GM12874 (cell line): ENCODE results near the gene CPOX.

Source experiments
- TF ChIP-seq, protein P1 (sequence below): IDR thresholded peaks from 2 replicates; pipeline ENCODE4 v1.5.1; 2011; ENCODE audit warnings: low read depth, mild to moderate bottlenecking, control low read depth, low read length, moderate library complexity; ENCODE audit not compliant: insufficient read depth

CPOX gene

DNA sequence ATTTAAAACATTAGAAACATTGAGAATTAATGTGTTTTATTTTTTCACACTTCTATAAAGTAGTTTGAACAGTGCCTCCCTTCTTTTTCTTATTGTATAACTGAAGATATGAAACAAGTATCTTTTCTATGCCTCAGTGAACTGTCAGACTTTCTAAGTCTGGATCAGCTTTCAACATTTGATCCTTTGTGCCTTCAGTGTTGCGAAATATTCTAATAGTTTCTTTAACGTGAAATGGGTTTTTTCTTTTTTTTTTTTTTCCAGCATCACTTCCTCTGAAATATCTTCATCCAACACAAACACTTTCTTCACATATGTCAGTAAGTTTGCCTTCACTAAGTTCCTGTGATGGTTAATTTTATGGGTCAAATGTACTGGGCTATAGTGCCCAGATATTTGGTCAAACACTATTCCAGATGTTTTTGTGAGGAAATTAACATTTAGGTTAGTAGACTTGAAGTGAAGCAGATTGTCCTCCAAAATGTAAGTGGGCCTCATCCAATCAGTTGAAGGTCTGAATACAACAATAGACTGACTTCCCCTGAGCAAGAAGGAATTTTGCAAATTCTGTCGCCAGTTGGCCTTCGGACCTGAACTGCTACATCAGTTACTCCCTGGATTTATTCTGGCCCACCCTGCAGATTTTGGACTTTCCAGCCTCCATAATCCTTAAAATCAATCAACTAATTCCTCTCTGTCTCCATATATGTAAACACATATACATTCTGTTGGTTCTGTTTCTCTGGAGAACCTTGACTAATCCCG lies 6.4 kb upstream of the CPOX start:
- TF ChIP-seq, protein P1, sequence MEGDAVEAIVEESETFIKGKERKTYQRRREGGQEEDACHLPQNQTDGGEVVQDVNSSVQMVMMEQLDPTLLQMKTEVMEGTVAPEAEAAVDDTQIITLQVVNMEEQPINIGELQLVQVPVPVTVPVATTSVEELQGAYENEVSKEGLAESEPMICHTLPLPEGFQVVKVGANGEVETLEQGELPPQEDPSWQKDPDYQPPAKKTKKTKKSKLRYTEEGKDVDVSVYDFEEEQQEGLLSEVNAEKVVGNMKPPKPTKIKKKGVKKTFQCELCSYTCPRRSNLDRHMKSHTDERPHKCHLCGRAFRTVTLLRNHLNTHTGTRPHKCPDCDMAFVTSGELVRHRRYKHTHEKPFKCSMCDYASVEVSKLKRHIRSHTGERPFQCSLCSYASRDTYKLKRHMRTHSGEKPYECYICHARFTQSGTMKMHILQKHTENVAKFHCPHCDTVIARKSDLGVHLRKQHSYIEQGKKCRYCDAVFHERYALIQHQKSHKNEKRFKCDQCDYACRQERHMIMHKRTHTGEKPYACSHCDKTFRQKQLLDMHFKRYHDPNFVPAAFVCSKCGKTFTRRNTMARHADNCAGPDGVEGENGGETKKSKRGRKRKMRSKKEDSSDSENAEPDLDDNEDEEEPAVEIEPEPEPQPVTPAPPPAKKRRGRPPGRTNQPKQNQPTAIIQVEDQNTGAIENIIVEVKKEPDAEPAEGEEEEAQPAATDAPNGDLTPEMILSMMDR = no peak

GRCh38 chr3:98598492-98598891 lies 5.1 kb upstream of the CPOX start:
- TF ChIP-seq, protein P1 = no peak

DNA sequence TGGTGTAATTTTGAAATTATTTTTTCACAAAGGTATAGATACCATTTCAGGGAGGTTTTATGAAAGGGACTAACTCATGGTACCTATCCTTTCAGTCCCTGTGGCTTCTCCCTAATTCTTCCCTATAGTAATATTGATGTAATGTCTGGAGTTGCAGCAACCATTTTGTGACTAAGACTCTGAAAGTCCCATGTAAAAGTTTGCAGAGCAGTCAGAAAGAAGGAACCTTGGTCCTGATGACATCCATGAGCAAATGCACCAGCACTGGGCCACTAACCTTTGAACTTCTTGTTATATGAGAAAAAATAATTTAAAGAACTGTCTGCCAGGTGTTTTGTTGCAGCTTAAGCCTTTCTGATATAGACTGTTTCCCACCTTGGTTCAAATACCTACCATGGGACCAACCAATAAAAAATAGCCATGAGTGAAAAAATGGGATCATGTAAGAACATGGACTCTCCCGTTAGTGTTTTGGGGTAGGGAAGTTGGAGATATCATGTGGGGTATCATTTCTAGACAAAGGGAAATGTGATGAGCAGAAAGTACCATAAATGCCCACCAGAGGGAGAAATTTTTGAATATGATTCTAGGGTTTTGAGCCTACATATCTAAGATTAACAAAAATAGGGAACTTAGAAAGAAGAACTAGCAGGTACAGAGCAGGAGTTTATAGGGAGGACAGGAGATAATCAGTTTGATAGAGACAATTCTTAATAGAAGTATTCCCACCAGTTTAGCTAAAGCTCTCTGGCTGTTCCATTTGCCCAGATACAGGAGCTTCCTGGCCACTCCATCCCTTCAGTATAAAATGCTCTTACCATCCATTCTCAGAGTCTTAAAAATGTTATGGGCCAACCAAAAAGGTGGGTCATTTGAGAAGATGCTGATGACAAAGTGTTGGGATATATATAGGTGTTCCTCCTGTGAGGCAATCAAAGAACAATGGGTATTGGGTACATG lies 3.4 kb upstream of the CPOX start:
- TF ChIP-seq, protein P1 = peak; percentile 38; the same call in 1 of the 2 replicates

DNA sequence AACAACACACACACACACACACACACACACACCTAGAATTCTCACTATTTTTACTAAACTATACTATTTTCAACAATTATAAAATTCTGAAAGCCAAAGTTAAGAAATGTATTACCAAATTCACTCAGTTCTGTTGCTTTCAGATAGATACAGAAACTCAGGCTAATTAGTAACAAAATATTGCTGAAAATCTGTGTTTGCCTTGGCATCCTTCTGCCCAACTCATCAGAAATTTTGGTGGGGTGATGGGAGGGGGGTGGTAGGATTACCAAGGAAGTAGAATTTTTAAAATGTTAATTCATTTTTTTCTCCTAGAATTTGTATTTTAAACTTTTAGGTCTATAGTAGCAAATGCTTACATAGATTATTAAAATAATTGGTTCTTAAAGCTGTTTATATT lies 2.7 kb upstream of the CPOX start:
- TF ChIP-seq, protein P1 = no peak

DNA sequence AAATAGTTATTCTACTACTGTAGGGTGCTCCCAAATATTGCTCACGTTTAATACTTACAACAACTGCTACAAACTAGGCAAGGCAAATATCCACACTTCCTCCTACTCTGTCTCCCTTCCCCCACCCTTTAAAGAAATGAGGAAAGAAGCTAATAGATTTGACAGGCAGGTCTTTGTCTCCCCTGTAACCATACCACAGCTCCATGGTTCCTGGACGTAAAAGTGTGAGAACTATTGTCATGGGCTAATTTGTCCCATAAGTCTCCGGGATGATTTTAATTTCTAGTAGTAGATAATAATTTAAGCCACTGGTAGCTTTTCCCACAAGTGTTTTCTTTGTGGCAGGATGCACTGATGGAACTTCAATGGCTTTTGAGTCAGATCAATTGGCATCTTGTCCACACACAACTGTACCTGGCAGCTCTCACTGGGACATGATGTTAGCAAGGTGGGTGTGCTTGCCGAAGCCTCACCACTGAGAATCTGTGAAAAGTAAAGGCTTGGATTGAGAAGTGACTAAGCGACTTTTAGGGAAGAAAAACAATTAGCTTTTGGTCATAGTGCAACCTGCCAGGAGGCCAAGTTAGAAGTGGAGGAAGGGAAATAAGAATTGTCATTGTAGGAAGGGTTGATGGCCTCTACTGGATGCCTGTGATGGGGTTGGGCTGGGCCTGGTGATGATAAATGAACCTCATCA lies 1.4 kb upstream of the CPOX start:
- TF ChIP-seq, protein P1 = no peak

DNA sequence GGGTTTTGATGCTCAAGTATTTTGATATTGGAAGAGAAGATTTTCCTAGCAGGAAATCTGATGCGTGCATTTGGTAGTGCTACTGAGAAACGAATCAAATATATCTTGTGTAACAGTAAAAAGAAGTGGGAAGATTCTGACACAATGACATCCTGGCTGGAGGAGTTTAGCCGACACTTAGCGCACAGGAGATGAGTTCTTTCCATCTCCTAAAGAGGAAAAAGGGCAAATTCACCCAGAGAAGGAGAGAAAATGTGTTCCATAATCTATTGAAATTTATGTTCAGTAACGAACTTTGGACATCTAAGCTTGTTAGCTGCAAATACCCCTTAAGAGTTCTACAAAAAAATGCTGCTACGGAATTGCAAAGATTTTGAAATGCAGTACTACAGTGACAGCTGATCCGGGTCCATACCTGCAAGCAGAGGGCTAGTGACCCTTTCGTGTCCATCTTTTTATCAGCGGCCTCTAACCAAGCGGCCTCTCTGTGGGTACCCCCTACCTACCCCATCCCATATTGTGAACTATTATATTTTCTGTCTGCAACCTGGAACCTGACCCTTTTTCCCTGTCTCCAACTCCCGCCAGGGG lies 971 bp downstream of the CPOX start:
- TF ChIP-seq, protein P1 = no peak
